Skeletal muscle satellite cell (primary cell): Measurements from ENCODE around the gene GRK3.
"Not testable (repeated sequence)": the region's sequence is repeated elsewhere in the genome, so short reads cannot be mapped to it uniquely, and the experiment has no call there.

Source experiments
- H3K27me3 ChIP-seq: 2 replicates; pipeline ENCODE4 v1.7.0; 2013; ENCODE audit warnings: low read length; ENCODE audit not compliant: control insufficient read depth, insufficient read depth
- H3K36me3 ChIP-seq: 2 replicates; pipeline ENCODE4 v1.7.0; 2013; ENCODE audit warnings: mild to moderate bottlenecking, control low read depth, low read length; ENCODE audit not compliant: insufficient read depth
- H3K4me1 ChIP-seq: 2 replicates; pipeline ENCODE4 v1.7.0; 2013; ENCODE audit warnings: low read length; ENCODE audit not compliant: control insufficient read depth, insufficient read depth
- H3K4me2 ChIP-seq: 2 replicates; pipeline ENCODE4 v1.7.0; 2013; ENCODE audit warnings: mild to moderate bottlenecking, low read length
- H3K4me3 ChIP-seq: 2 replicates; pipeline ENCODE4 v1.7.0; 2013; ENCODE audit warnings: low read length
- H3K9ac ChIP-seq: 2 replicates; pipeline ENCODE4 v1.7.0; 2013; ENCODE audit warnings: mild to moderate bottlenecking, low read depth, low read length, moderate library complexity
- H3K9me3 ChIP-seq: replicated peaks from 2 replicates; pipeline ENCODE4 v1.7.0; 2013; ENCODE audit warnings: mild to moderate bottlenecking, control low read depth, low read length

GRK3 gene

DNA sequence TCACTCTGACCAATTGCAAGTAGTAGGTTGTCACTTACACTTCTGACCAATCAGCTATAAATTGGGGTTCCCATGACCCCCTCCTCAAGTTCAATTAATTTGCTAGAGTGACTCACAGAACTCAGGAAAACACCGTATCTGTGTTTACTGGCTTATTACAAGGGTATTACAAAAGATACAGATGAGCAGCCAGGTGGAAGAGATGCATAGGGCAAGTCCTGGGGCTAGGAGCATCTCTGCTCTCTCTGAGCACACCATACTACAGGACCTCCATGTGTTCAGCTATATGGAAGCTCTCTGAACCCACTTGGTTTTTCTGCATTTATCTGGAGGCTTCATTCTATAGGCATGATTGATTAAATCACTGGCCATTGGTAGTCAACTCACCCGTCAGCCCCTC is 11.3 kb upstream of the GRK3 start:
- Histone ChIP-seq H3K36me3 (no peaks in the 10 kb centered on the region), H3K9ac (no peak overlapping the region), H3K4me3 (no peak overlapping the region), H3K4me2 (no peak overlapping the region), H3K9me3 (no peaks in the 10 kb centered on the region), H3K4me1 (no peaks in the 10 kb centered on the region), H3K27me3 (peaks cover 27% of the 10 kb centered on the region)

DNA sequence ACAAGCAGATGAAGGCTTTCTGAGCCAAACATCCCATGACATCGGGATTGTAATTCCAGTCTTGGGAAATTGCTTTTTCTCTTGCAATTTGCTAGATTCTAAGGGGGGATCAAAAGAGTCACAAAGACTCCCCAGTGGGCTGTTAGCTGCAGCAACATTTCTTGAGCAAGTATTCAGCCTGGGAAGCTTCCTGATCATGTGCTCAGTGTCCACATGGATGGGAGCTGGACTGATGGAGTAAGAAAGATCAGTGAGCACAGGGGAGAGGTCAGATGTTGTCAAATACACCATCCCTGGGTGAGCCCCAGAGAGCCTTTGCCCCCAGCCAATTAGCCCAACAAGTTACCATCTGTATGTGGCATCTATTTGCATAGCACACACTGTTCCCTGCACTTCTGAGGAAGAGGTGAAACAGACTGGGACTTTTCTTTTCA is 10.2 kb upstream of the GRK3 start:
- Histone ChIP-seq H3K36me3 (no peaks in the 10 kb centered on the region), H3K9ac (no peak overlapping the region), H3K9me3 (no peaks in the 10 kb centered on the region), H3K4me2 (no peak overlapping the region), H3K27me3 (peaks cover 27% of the 10 kb centered on the region), H3K4me1 (no peaks in the 10 kb centered on the region), H3K4me3 (no peak overlapping the region)

GRCh38 chr22:25554689-25555088 is 9.8 kb upstream of the GRK3 start:
- no peak overlapping the region for H3K4me2 ChIP-seq
- H3K36me3 ChIP-seq, result no peaks in the 10 kb centered on the region
- H3K4me1 ChIP-seq, result no peaks in the 10 kb centered on the region
- no peak overlapping the region for H3K4me3 ChIP-seq
- H3K9ac ChIP-seq, result no peak overlapping the region
- H3K9me3 ChIP-seq, result no peaks in the 10 kb centered on the region
- H3K27me3 ChIP-seq, result peaks cover 31% of the 10 kb centered on the region

GRCh38 chr22:25555586-25555985 is 8.9 kb upstream of the GRK3 start:
- H3K4me1 ChIP-seq, result no peaks in the 10 kb centered on the region

DNA sequence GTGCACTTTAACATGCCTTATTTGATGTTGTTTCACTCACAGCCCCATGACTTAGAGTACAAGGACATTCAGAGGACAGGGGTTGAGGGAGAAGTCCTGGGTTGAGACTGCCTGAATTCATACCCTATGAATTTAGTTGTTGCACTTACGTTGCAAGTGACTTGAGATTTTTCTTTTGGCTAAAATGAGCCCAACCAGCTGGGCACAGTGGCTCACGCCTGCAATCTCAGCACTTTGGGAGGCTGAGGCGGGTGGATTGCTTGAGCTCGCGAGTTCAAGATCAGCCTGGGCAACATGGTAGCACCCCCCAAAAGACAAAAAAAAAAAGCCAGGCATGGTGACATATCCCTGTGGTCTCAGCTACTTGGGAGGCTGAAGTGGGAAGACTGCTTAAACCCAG is 7.3 kb upstream of the GRK3 start:
- H3K9ac ChIP-seq, result no peak overlapping the region
- no peaks in the 10 kb centered on the region for H3K4me1 ChIP-seq
- H3K9me3 ChIP-seq, result no peaks in the 10 kb centered on the region
- no peaks in the 10 kb centered on the region for H3K36me3 ChIP-seq
- H3K4me2 ChIP-seq, result no peak overlapping the region
- no peak overlapping the region for H3K4me3 ChIP-seq
- peaks cover 43% of the 10 kb centered on the region for H3K27me3 ChIP-seq

More at GRCh38 chr22:25555586-25555985, 8.9 kb upstream of the GRK3 start:
- Histone ChIP-seq H3K36me3 (no peaks in the 10 kb centered on the region), H3K4me3 (no peak overlapping the region), H3K9me3 (no peaks in the 10 kb centered on the region), H3K27me3 (peaks cover 36% of the 10 kb centered on the region), H3K9ac (no peak overlapping the region), H3K4me2 (no peak overlapping the region)

DNA sequence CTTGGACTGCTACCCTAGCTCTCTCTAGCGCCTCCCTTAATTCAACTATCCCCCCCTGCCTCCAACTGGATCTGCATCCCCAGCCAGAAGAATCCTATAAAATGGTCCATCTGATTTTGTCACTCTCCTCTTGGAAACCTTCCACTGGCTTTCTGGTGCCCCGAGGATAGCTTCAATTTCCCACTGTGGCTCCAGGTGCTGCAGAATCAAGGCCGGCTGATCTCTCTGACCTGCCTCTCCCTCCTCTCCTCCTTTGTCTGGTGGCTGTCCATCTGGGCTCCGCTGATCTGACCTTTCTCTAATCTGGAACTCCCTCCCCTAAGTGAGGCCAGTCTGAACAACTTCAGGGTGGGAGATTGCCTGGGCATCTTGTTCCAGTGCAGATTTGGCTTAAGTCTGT is 6.1 kb upstream of the GRK3 start:
- H3K36me3 ChIP-seq, result no peaks in the 10 kb centered on the region
- H3K27me3 ChIP-seq, result peaks cover 46% of the 10 kb centered on the region
- no peak overlapping the region for H3K9ac ChIP-seq
- H3K4me2 ChIP-seq, result no peak overlapping the region
- H3K9me3 ChIP-seq, result no peaks in the 10 kb centered on the region
- no peak overlapping the region for H3K4me3 ChIP-seq
- H3K4me1 ChIP-seq, result no peaks in the 10 kb centered on the region

DNA sequence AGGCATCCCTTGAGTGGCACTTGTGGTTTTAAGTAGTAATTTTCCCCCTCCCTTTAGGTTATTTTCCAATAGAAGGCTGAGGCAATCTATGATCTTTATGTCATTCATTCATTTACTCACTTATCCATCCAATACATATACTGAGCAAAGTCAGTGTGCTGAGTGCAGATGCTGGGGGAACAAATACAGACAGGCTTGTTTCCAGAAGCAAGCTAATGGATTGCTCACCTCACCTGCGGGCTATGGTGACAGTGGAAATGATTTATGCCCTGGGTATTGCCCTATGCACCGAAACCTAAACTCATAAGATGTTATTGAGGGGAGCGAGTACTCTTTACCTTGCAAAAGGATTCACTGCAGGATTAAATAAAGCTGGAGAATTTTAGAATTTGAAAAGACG is 4.6 kb upstream of the GRK3 start:
- not testable (repeated sequence) for H3K4me1 ChIP-seq, H3K4me3 ChIP-seq, H3K9ac ChIP-seq, H3K4me2 ChIP-seq, H3K36me3 ChIP-seq, H3K9me3 ChIP-seq
- H3K27me3 ChIP-seq, result peaks cover 50% of the 10 kb centered on the region

- peaks cover 14% of the 10 kb centered on the region for H3K4me1 ChIP-seq
- H3K4me2 ChIP-seq, H3K9ac ChIP-seq, H3K4me3 ChIP-seq, H3K36me3 ChIP-seq, H3K9me3 ChIP-seq: not testable (repeated sequence)
- H3K27me3 ChIP-seq, result peaks cover 59% of the 10 kb centered on the region
These were observed 3.3 kb upstream of the GRK3 start for GRCh38 chr22:25561182-25561581.

DNA sequence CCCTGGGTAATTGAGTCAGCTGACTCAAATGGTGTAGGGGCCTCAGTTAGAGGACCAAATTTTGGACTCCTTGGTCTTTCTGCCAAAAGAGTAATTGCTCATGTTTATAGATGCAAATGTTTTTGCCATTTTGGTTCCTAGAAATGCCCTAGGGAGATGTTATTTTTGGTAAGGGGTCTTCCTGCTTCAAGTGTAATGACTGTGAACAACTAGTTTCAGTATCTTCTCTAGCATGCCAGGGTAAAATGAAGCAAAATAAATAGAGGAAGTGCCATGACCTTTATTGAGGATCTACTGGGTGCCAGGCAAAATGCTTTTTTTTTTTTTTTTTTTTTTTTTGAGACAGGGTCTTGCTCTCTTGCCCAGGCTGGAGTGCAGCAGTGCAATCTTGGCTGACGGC is 2.5 kb upstream of the GRK3 start:
- H3K27me3 ChIP-seq, result peaks cover 59% of the 10 kb centered on the region
- H3K4me3 ChIP-seq, H3K9me3 ChIP-seq, H3K4me2 ChIP-seq, H3K9ac ChIP-seq, H3K36me3 ChIP-seq: not testable (repeated sequence)
- peaks cover 14% of the 10 kb centered on the region for H3K4me1 ChIP-seq

GRCh38 chr22:25562966-25563760 is 1.3 kb upstream of the GRK3 start:
- not testable (repeated sequence) for H3K9ac ChIP-seq, H3K9me3 ChIP-seq, H3K36me3 ChIP-seq, H3K4me3 ChIP-seq
- Histone ChIP-seq H3K4me2 (peak overlapping the region; percentile 88), H3K27me3 (peaks cover 54% of the 10 kb centered on the region), H3K4me1 (peaks cover 14% of the 10 kb centered on the region)

DNA sequence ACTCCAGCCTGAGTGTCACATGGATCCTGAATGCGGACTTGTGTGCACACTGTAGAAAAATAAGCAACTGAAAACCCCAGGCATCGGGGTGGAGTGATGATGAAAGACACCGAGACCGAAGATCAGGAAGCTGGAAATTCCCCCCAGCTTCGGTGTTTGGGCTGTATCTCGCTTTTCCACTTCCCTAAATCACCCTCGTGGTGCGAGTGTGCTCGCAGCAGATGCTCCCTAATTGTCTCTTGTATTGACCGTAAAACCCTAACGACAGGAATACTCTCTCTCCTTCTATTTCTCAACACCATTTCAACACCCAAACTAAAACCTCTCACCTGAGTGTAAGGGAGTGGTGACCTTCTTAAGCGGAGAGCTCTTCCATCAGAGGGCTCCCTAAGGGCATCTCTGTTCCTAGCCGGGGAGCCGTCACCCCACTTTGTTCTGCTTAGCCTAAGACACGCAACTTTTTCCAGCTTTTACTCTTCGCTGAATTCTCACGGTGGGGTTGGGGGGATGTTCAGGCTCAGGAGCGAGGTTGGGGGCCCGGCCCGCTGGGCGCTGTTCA is 635 bp upstream of the GRK3 start:
- H3K27me3 ChIP-seq, result peaks cover 53% of the 10 kb centered on the region
- peak overlapping the region; percentile 45 for H3K9ac ChIP-seq
- H3K4me2 ChIP-seq, result peak overlapping the region; percentile 88
- peak overlapping the region; percentile 83 for H3K4me3 ChIP-seq
- no peaks in the 10 kb centered on the region for H3K36me3 ChIP-seq
- H3K4me1 ChIP-seq, result peaks cover 14% of the 10 kb centered on the region
- H3K9me3 ChIP-seq, result no peaks in the 10 kb centered on the region
